ENCODE measurements around the gene ANKMY1. TPM values are rescaled to one million over a fixed set of nuclear protein-coding genes. Genes with fewer than 3 reads are reported as not detected.

The ANKMY1 gene
- polyA plus RNA-seq, 2 of the 4 experiments (the other 2 are of a cell fraction) = 10.6 to 16.5 TPM

DNA sequence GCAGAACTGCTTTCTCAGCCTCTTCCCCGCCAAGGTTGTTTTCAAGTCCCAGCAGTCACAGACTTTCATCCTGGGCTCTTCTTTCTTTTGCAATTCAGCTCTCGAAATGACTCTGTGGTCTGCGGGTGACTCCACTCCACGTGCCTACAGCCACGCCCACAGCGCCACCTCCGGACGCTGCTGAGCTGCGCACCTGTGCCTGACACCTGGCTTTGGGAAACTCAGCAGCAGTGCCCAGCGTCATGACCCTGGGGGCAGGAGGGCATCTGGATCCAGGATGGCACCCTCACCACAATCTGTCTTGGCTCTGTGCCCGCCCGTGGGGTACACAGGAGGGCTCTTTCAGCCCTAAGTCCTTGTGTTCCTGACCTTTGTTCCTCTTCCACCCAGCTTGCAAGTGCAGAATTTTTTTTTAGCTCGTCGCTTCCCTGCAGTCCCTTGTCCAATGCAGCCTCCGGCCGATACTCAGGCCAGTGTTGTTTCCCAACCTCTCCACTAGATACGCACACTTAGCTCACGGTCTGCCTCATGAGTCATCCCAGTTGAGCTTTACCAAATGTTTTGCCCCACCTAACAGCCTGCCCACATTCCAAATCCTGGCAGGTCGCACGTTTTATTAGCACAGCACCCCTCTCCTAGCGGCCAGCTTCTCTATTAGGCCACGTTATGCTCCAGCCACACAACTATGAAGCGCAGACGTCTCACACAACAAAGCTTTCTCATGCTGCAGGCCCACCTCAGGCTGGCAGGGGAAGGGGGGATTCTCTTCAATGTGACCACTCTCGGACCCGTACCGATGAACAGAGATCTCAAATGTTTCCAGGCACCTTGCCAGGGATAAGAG is 22.2 kb upstream of the ANKMY1 start:
- CTCF ChIA-PET = interaction anchor here (0.6 to 7.3 kb wide), 8 partner anchors 8 to 260 kb away, joined by 3 to 76 read pairs (median 4); partner anchors contain the start of gene RNPEPL1
- FAIRE-seq = no peak
- WGBS (ENCODE audit: missing lambda C conversion rate) = 24% methylated on average over 26 of the region's 27 CpGs
- ATAC-seq = peak; percentile 88 to 90
- peak overlapping the region; percentile 70 for H3K4me2 ChIP-seq
- TF ChIP-seq FOSB (CRISPR knock-in tag; IDR thresholded peaks at IDR 0.05) (no peak), PBX3 (IDR thresholded peaks at IDR 0.05) (peak; percentile 12; the same call in 1 of the 2 replicates), CEBPB (IDR thresholded peaks at IDR 0.05) (peak; percentile 12 to 60; a peak in 2 of 4 replicates), ESRRA (IDR thresholded peaks at IDR 0.05; ENCODE audit: borderline replicate concordance, low read length) (no peak), FOSL2 (IDR thresholded peaks at IDR 0.05) (no peak), FOSL2 (CRISPR knock-in tag; IDR thresholded peaks at IDR 0.05) (peak; percentile 86), MYC (IDR thresholded peaks at IDR 0.05; ENCODE audit: borderline replicate concordance, low read length) (peak; percentile 75; the same call in 1 of the 2 replicates), GATA3 (IDR thresholded peaks at IDR 0.05; ENCODE audit: borderline replicate concordance) (0 out of 2 replicates have a peak, but pooled peaks have one; percentile 7), BHLHE40 (IDR thresholded peaks at IDR 0.05; ENCODE audit: low read depth, low read length) (peak; percentile 82), USF2 (IDR thresholded peaks at IDR 0.05) (no peak), SMC3 (IDR thresholded peaks at IDR 0.05) (no peak)
- TF ChIP-seq, protein P1, sequence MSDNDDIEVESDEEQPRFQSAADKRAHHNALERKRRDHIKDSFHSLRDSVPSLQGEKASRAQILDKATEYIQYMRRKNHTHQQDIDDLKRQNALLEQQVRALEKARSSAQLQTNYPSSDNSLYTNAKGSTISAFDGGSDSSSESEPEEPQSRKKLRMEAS (IDR thresholded peaks at IDR 0.05) = peak; percentile 71
- TF ChIP-seq, protein P2, sequence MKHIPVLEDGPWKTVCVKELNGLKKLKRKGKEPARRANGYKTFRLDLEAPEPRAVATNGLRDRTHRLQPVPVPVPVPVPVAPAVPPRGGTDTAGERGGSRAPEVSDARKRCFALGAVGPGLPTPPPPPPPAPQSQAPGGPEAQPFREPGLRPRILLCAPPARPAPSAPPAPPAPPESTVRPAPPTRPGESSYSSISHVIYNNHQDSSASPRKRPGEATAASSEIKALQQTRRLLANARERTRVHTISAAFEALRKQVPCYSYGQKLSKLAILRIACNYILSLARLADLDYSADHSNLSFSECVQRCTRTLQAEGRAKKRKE (CRISPR knock-in tag; IDR thresholded peaks at IDR 0.05; ENCODE audit: low read depth) = no peak
- TF ChIP-seq, protein P3, sequence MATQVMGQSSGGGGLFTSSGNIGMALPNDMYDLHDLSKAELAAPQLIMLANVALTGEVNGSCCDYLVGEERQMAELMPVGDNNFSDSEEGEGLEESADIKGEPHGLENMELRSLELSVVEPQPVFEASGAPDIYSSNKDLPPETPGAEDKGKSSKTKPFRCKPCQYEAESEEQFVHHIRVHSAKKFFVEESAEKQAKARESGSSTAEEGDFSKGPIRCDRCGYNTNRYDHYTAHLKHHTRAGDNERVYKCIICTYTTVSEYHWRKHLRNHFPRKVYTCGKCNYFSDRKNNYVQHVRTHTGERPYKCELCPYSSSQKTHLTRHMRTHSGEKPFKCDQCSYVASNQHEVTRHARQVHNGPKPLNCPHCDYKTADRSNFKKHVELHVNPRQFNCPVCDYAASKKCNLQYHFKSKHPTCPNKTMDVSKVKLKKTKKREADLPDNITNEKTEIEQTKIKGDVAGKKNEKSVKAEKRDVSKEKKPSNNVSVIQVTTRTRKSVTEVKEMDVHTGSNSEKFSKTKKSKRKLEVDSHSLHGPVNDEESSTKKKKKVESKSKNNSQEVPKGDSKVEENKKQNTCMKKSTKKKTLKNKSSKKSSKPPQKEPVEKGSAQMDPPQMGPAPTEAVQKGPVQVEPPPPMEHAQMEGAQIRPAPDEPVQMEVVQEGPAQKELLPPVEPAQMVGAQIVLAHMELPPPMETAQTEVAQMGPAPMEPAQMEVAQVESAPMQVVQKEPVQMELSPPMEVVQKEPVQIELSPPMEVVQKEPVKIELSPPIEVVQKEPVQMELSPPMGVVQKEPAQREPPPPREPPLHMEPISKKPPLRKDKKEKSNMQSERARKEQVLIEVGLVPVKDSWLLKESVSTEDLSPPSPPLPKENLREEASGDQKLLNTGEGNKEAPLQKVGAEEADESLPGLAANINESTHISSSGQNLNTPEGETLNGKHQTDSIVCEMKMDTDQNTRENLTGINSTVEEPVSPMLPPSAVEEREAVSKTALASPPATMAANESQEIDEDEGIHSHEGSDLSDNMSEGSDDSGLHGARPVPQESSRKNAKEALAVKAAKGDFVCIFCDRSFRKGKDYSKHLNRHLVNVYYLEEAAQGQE (IDR thresholded peaks at IDR 0.05) = no peak
- POLR2A ChIA-PET = interaction anchor here (1.7 to 2.0 kb wide), 3 partner anchors 11 to 19 kb away, joined by 9 to 21 read pairs (median 16); partner anchors contain the start of genes DUSP28 and RNPEPL1
- 0 out of 3 replicates have a peak overlapping the region, but pooled peaks have one; percentile 2 for H3K4me3 ChIP-seq
- peak overlapping the region; percentile 29 to 81 for H3K27ac ChIP-seq
- H3K4me1 ChIP-seq = peaks cover 31% of the 10 kb centered on the region
- H3K9me3 ChIP-seq = no peaks in the 10 kb centered on the region
- DNase-seq (ENCODE audit: low read depth in 1 of 2, low spot score in 1 of 2) = peak in 1 of 2 experiments; percentile 82

DNA sequence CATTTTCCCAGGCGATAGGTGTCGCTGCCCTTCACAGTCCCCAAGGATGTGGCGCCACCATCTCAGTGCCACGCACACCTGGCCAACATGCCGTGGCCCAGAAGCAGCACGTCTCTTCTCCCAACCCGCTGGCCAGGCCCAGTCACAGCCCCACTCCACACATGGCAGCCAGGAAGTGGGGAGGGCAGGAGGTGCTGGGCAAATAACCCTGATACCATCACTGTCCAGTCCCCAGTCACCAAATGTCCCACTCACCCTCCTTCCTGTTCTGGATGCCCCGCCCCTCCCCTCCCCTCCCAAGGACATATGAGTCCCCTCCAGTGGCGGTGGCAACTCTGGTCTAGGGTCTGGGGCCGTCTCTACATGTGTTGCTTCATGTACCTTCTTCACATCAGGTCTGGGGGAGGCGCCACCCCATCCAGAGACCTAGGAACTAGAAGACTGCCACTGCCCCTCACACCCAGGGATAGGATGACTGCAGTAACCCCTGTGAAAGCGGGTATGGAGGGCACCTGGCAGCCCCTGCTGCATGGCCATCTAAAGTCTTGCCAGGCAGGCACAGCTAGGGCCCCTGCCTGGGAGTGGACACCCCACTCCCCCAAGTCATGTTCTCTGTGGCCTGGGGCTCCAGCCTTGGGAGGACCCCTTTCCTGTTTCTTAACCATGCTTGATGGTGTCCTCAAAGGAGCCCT is 21.4 kb upstream of the ANKMY1 start:
- H3K9me3 ChIP-seq = no peaks in the 10 kb centered on the region
- H3K4me3 ChIP-seq = no peak overlapping the region
- H3K4me1 ChIP-seq = peaks cover 23% of the 10 kb centered on the region
- DNase-seq (ENCODE audit: low read depth in 1 of 2, low spot score in 1 of 2) = no peak
- peak overlapping the region; percentile 29 to 81 for H3K27ac ChIP-seq
- peak in 1 of 2 experiments; percentile 6; a peak in 3 of 6 replicates for ATAC-seq
- peak overlapping the region; percentile 70 for H3K4me2 ChIP-seq
- ChIA-PET POLR2A (interaction anchor here (1.7 to 2.0 kb wide), 3 partner anchors 10 to 18 kb away, joined by 9 to 21 read pairs (median 16); partner anchors contain the start of genes DUSP28 and RNPEPL1), CTCF (interaction anchor here (0.7 to 7.3 kb wide), 6 partner anchors 9 to 261 kb away, joined by 3 to 76 read pairs (median 6); partner anchors contain the start of gene RNPEPL1)
- WGBS (ENCODE audit: missing lambda C conversion rate) = 91% methylated on average over 10 of the region's 12 CpGs
- no peak for FAIRE-seq
- TF ChIP-seq RNF2 (IDR thresholded peaks at IDR 0.05; ENCODE audit: borderline replicate concordance, low read depth) = no peak
- no peak for TF ChIP-seq EP300 (IDR thresholded peaks at IDR 0.05)
- TF ChIP-seq ZNF302 (CRISPR knock-in tag; IDR thresholded peaks at IDR 0.05) = no peak
- no peak for TF ChIP-seq CBX2 (IDR thresholded peaks at IDR 0.05; ENCODE audit: borderline replicate concordance, low read depth)
- TF ChIP-seq TFCP2L1 (CRISPR knock-in tag; IDR thresholded peaks at IDR 0.05) = no peak
- TF ChIP-seq, protein P3 (IDR thresholded peaks at IDR 0.05) = no peak
- TF ChIP-seq EHF (CRISPR knock-in tag; IDR thresholded peaks at IDR 0.05) = no peak
- TF ChIP-seq MAZ (IDR thresholded peaks at IDR 0.05; ENCODE audit: borderline replicate concordance, low read depth, low read length) = no peak
- no peak for TF ChIP-seq EHMT2 (IDR thresholded peaks at IDR 0.05; ENCODE audit: low read depth)
- no peak for TF ChIP-seq SMC3 (IDR thresholded peaks at IDR 0.05)
- no peak for TF ChIP-seq JUN (IDR thresholded peaks at IDR 0.05)
